ENCODE data around the gene IL10RB. TPM values are rescaled to one million over a fixed set of nuclear protein-coding genes. Genes with fewer than 3 reads are reported as not detected.

The IL10RB gene
- total and polyA plus RNA-seq, 2 of the 13 experiments (the other 11 are each of a cell fraction or from before 2014, with no cell fraction given), result 17.4 to 18.2 TPM

DNA sequence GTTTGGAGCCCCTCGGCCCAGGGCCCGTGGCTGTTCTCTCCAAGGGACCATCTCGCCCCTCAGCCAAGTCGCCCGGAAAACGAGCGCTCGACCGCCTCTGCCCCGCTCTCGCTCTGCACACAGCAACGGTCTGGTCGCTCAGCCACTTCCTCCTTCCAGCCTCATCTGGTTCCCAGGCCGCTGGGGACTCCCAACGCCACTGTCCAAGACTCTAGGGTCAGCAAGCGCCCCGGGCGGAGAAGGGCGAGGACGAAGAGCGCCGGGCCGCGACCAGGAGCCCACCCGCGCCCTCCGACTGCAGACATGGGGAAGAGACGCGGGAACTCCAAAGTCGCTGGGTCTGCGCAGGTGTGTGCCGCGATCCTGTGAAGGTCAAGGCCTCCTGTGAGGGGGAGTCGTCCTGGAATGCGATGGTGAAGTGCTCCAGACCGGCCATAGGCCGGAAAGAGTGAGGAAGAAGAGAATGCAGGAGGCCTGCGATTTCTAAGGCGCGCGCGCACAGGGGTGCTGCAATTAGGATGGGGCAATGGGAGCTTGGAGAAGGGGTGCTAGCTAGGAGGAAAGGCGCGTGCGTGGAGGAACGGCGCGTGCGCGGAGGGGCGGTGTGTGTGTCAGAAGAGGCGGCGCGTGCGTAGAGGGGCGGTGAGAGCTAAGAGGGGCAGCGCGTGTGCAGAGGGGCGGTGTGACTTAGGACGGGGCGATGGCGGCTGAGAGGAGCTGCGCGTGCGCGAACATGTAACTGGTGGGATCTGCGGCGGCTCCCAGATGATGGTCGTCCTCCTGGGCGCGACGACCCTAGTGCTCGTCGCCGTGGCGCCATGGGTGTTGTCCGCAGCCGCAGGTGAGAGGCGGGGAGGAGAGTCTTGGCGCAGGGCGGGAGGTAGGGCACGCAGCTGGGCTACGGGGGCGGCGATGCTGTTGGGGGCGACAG, 58.4 kb downstream of the IL10RB start, which contains the start of gene IFNAR1 (continued):
- TF ChIP-seq PLRG1 (conservative IDR thresholded peaks at IDR 0.05) (no peak), EP300 (IDR thresholded peaks at IDR 0.05; ENCODE audit: low read depth in 2 of 2, low read length in 2 of 2) (no peak), EP300 (CRISPR knock-in tag; IDR thresholded peaks at IDR 0.05; ENCODE audit: borderline replicate concordance) (0 out of 2 replicates have a peak, but pooled peaks have one; percentile 10), ZNF24 (IDR thresholded peaks at IDR 0.05) (no peak), ATRX (CRISPR knock-in tag; IDR thresholded peaks at IDR 0.05; ENCODE audit: borderline replicate concordance) (no peak), REST (IDR thresholded peaks at IDR 0.05; ENCODE audit: borderline replicate concordance in 1 of 2, low read depth in 1 of 2, low read length in 2 of 2) (0 out of 4 replicates have a peak, but pooled peaks of 1 of the 2 experiments have one; percentile 19), ZFP36L2 (CRISPR knock-in tag; IDR thresholded peaks at IDR 0.05) (no peak), ZBTB8A (CRISPR knock-in tag; IDR thresholded peaks at IDR 0.05; ENCODE audit: borderline replicate concordance, low read depth) (0 out of 2 replicates have a peak, but pooled peaks have one; percentile 59), ZIK1 (CRISPR knock-in tag; IDR thresholded peaks at IDR 0.05; ENCODE audit: borderline replicate concordance, low read depth) (peak; percentile 57; the same call in 1 of the 2 replicates), RARG (CRISPR knock-in tag; IDR thresholded peaks at IDR 0.05; ENCODE audit: low read depth) (peak; percentile 74; the same call in 1 of the 2 replicates), ZNF672 (CRISPR knock-in tag; IDR thresholded peaks at IDR 0.05) (no peak), ZBTB38 (CRISPR knock-in tag; IDR thresholded peaks at IDR 0.05) (peak; percentile 60), U2AF1 (optimal IDR thresholded peaks at IDR 0.05; ENCODE audit: low read depth, low read length) (peak; percentile 34), HDAC6 (IDR thresholded peaks at IDR 0.05; ENCODE audit: low read depth, low read length) (no peak), SMAD9 (CRISPR knock-in tag; IDR thresholded peaks at IDR 0.05) (peak; percentile 86; the same call in 1 of the 2 replicates), ARID2 (CRISPR knock-in tag; IDR thresholded peaks at IDR 0.05; ENCODE audit: borderline replicate concordance) (peak; percentile 66; the same call in 1 of the 2 replicates), BCL6 (CRISPR knock-in tag; IDR thresholded peaks at IDR 0.05) (0 out of 2 replicates have a peak, but pooled peaks have one; percentile 7), ZNF230 (CRISPR knock-in tag; IDR thresholded peaks at IDR 0.05) (peak; percentile 95), HOXA3 (CRISPR knock-in tag; IDR thresholded peaks at IDR 0.05) (peak; percentile 63), NFE2L2 (IDR thresholded peaks at IDR 0.05; ENCODE audit: low read length) (no peak)
- TF ChIP-seq, protein P1, sequence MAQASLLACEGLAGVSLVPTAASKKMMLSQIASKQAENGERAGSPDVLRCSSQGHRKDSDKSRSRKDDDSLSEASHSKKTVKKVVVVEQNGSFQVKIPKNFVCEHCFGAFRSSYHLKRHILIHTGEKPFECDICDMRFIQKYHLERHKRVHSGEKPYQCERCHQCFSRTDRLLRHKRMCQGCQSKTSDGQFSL (CRISPR knock-in tag; IDR thresholded peaks at IDR 0.05), result no peak
- TF ChIP-seq, protein P2, sequence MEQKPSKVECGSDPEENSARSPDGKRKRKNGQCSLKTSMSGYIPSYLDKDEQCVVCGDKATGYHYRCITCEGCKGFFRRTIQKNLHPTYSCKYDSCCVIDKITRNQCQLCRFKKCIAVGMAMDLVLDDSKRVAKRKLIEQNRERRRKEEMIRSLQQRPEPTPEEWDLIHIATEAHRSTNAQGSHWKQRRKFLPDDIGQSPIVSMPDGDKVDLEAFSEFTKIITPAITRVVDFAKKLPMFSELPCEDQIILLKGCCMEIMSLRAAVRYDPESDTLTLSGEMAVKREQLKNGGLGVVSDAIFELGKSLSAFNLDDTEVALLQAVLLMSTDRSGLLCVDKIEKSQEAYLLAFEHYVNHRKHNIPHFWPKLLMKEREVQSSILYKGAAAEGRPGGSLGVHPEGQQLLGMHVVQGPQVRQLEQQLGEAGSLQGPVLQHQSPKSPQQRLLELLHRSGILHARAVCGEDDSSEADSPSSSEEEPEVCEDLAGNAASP (CRISPR knock-in tag; IDR thresholded peaks at IDR 0.05; ENCODE audit: borderline replicate concordance), result no peak
